Peyer's patch (tissue), 4 donors: ENCODE results near the gene ZNF791.

Source experiments
- CTCF ChIP-seq, 6 experiments: fragments of 450-650 bp in 4 of 6; fragments of 200-600 bp in 2 of 6; sonication (generic) in 1 of 6; IDR thresholded peaks; one replicate each; pipeline ENCODE4 v1.5.1; 2017 to 2019; ENCODE audit warnings: antibody characterized with exemption in 6 of 6, mild to moderate bottlenecking in 3 of 6, moderate library complexity in 1 of 6
- POLR2A ChIP-seq, 2 donors: fragments of 450-650 bp; IDR thresholded peaks; one replicate each; pipeline ENCODE4 v1.5.1; 2017; ENCODE audit warnings: antibody characterized with exemption in 2 of 2, mild to moderate bottlenecking in 2 of 2, moderate library complexity in 2 of 2

DNA sequence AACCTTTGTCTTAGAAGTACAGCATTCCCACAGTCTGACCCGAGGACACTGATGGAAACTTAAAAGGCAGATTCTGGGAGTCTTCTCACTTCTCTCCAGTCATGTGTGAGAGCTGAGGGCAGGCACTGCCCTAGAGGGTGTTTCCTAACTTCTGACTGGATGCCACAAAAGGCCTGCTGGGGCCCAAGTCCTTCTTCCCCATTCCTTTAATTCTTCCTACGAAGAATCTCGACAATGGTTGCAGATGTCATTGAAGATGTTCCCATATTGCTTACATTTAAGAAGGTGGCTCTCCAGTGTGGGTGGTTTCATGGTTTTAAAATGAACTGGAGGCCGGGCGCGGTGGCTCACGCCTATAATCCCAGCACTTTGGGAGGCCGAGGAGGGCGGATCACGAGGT lies 32.1 kb upstream of the ZNF791 start:
- no peak for TF ChIP-seq CTCF (IDR thresholded peaks at IDR 0.05)
- no peak for TF ChIP-seq POLR2A (IDR thresholded peaks at IDR 0.05)
